ENCODE measurements around the gene C1QL4.

C1QL4 gene

GRCh38 chr12:49364989-49365388, 28.0 kb upstream of the C1QL4 start:
- no peak for DNase-seq
- Mint-ChIP-seq H3K27me3 (ENCODE audit: low read depth, poor library complexity) (peaks cover 24% of the 10 kb centered on the region), H3K4me3 (no peak overlapping the region), H3K27ac (no peak overlapping the region), H3K4me1 (peaks cover 22% of the 10 kb centered on the region), H3K36me3 (ENCODE audit: low read depth) (no peaks in the 10 kb centered on the region), H3K9me3 (no peaks in the 10 kb centered on the region)
- no peak for TF ChIP-seq CTCF (IDR thresholded peaks at IDR 0.05)

- Mint-ChIP-seq H3K27ac (no peak overlapping the region), H3K27me3 (ENCODE audit: low read depth, poor library complexity) (peaks cover 41% of the 10 kb centered on the region), H3K36me3 (ENCODE audit: low read depth) (no peaks in the 10 kb centered on the region), H3K4me3 (no peak overlapping the region), H3K9me3 (no peaks in the 10 kb centered on the region), H3K4me1 (peaks cover 14% of the 10 kb centered on the region)
- no peak for DNase-seq
- TF ChIP-seq CTCF (IDR thresholded peaks at IDR 0.05): no peak
Measured at GRCh38 chr12:49362077-49362476, 25.1 kb upstream of the C1QL4 start.

GRCh38 chr12:49359671-49360070, 22.7 kb upstream of the C1QL4 start:
- H3K36me3 Mint-ChIP-seq (ENCODE audit: low read depth): no peaks in the 10 kb centered on the region
- DNase-seq: no peak
- no peaks in the 10 kb centered on the region for H3K9me3 Mint-ChIP-seq

GRCh38 chr12:49358483-49359141, 21.6 kb upstream of the C1QL4 start:
- peaks cover 58% of the 10 kb centered on the region for H3K27me3 Mint-ChIP-seq (ENCODE audit: low read depth, poor library complexity)
- no peaks in the 10 kb centered on the region for H3K36me3 Mint-ChIP-seq (ENCODE audit: low read depth)
- no peak overlapping the region for H3K4me3 Mint-ChIP-seq
- no peak overlapping the region for H3K27ac Mint-ChIP-seq
- TF ChIP-seq CTCF (IDR thresholded peaks at IDR 0.05): peak; percentile 77
- H3K4me1 Mint-ChIP-seq: peaks cover 14% of the 10 kb centered on the region
- H3K9me3 Mint-ChIP-seq: no peaks in the 10 kb centered on the region
- peak; percentile 52 for DNase-seq

More at GRCh38 chr12:49359671-49360070, 22.7 kb upstream of the C1QL4 start:
- no peak for TF ChIP-seq CTCF (IDR thresholded peaks at IDR 0.05)
- peaks cover 50% of the 10 kb centered on the region for H3K27me3 Mint-ChIP-seq (ENCODE audit: low read depth, poor library complexity)
- H3K4me3 Mint-ChIP-seq: no peak overlapping the region
- no peak overlapping the region for H3K27ac Mint-ChIP-seq
- peaks cover 14% of the 10 kb centered on the region for H3K4me1 Mint-ChIP-seq

- peaks cover 61% of the 10 kb centered on the region for H3K27me3 Mint-ChIP-seq (ENCODE audit: low read depth, poor library complexity)
- H3K36me3 Mint-ChIP-seq (ENCODE audit: low read depth): no peaks in the 10 kb centered on the region
- H3K9me3 Mint-ChIP-seq: no peaks in the 10 kb centered on the region
- peaks cover 14% of the 10 kb centered on the region for H3K4me1 Mint-ChIP-seq
- no peak for DNase-seq
- H3K27ac Mint-ChIP-seq: no peak overlapping the region
- TF ChIP-seq CTCF (IDR thresholded peaks at IDR 0.05): peak; percentile 55
- no peak overlapping the region for H3K4me3 Mint-ChIP-seq
Measured at GRCh38 chr12:49357103-49357678, 20.2 kb upstream of the C1QL4 start.

GRCh38 chr12:49355913-49356312, 18.9 kb upstream of the C1QL4 start:
- Mint-ChIP-seq H3K4me1 (peaks cover 14% of the 10 kb centered on the region), H3K9me3 (no peaks in the 10 kb centered on the region), H3K36me3 (ENCODE audit: low read depth) (no peaks in the 10 kb centered on the region), H3K27me3 (ENCODE audit: low read depth, poor library complexity) (peaks cover 71% of the 10 kb centered on the region), H3K27ac (no peak overlapping the region), H3K4me3 (no peak overlapping the region)
- no peak for DNase-seq
- no peak for TF ChIP-seq CTCF (IDR thresholded peaks at IDR 0.05)
